Breast epithelium (tissue), 4 donors: Measurements from ENCODE around the gene TSPAN7. TPM values are rescaled to one million over a fixed set of nuclear protein-coding genes. Genes with fewer than 3 reads are reported as not detected.

Experiments
- DNase-seq, 2 donors: peaks; one replicate each; pipeline ENCODE4 v3.0.0-alpha.2; 2019; ENCODE audit warnings: low spot score in 2 of 2
- H3K27ac ChIP-seq, 2 donors: fragments of 200-600 bp; sonication (generic) in 1 of 2; one replicate each; pipeline ENCODE4 v1.5.1; 2016 to 2019; ENCODE audit warnings: mild to moderate bottlenecking in 1 of 2
- H3K27me3 ChIP-seq, 2 donors: fragments of 200-600 bp; sonication (generic) in 1 of 2; one replicate each; pipeline versions ENCODE4 v1.5.1 to v1.6.0; 2017 to 2019; ENCODE audit warnings: control low read depth in 1 of 2, mild to moderate bottlenecking in 1 of 2
- H3K36me3 ChIP-seq: fragments of 200-600 bp; one replicate; pipeline ENCODE4 v1.5.1; 2019
- H3K4me1 ChIP-seq, 2 donors: fragments of 200-600 bp; sonication (generic); one replicate each; pipeline ENCODE4 v1.5.1; 2016 to 2019; ENCODE audit warnings: control low read depth in 1 of 2
- H3K4me3 ChIP-seq, 3 donors: fragments of 200-600 bp; sonication (generic); 1 replicate in 2 of 3; 2 replicates in 1 of 3; pipeline ENCODE4 v1.5.1; 2016 to 2019; ENCODE audit warnings: mild to moderate bottlenecking in 3 of 3, moderate library complexity in 2 of 3
- H3K9me3 ChIP-seq, 2 donors: fragments of 200-600 bp; sonication (generic) in 1 of 2; one replicate each; pipeline ENCODE4 v1.5.1; 2016 to 2019; ENCODE audit warnings: control low read depth in 1 of 2
- POLR2A ChIP-seq: fragments of 450-650 bp; IDR thresholded peaks from one replicate; pipeline ENCODE4 v1.6.1; 2016; ENCODE audit warnings: antibody characterized with exemption, mild to moderate bottlenecking, moderate library complexity
- POLR2AphosphoS5 ChIP-seq, 3 donors: sonication (generic); formaldehyde crosslinking; IDR thresholded peaks; one replicate each; pipeline ENCODE4 v1.6.1; 2017; ENCODE audit warnings: antibody characterized with exemption in 3 of 3
- intact Hi-C: fragments of 100-400 bp; cut with DNase I; formaldehyde crosslinking; loops from one replicate; pipeline ENCODE4 v1.15.1; 2023; ENCODE audit warnings: low total_unique reads
- total RNA-seq, 3 donors: library from RNA; depleted of rRNA; stranded (reverse); fragments of >200 nt; gene quantifications; one replicate each; pipeline ENCODE4 v1.1.0, GENCODE V29; 2016
- TF ChIP-seq, protein P1 (sequence below), 3 donors: fragments of 450-650 bp; IDR thresholded peaks; one replicate each; pipeline ENCODE4 v1.5.1; 2016 to 2017; ENCODE audit warnings: antibody characterized with exemption in 3 of 3, mild to moderate bottlenecking in 3 of 3, moderate library complexity in 3 of 3

TSPAN7 gene
- total RNA-seq, 3 donors from 2014 or later: 15.5 to 26.9 (median 25.9) TPM

DNA sequence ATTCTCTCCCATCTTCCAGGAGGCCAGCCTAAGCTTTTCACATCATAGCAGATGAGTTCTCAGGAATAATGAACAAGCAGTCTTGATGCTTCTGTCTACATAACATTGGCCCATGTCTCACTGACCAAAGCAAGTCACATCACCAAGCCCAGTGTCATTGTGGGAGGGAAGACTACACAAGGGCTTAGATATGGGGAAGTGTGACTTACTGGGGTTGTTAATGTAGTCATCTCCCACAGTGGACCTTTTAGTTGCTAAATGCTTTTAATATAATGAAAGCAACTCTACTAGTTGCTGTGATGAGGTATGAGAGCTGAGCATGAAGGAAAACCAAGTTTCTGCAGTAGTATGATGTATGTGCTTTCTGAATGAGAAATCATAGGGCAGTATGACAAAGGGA, 40.5 kb downstream of the TSPAN7 start:
- Histone ChIP-seq H3K27me3 (peaks cover 0 to 45% of the 10 kb centered on the region in 2 donors), H3K27ac (no peak overlapping the region), H3K4me1 (no peaks in the 10 kb centered on the region), H3K4me3 (no peak overlapping the region), H3K9me3 (no peaks in the 10 kb centered on the region), H3K36me3 (no peaks in the 10 kb centered on the region)
- intact Hi-C loops: no loop called here
- TF ChIP-seq POLR2A (no peak), POLR2AphosphoS5 (IDR thresholded peaks at IDR 0.05) (no peak)
- TF ChIP-seq, protein P1, sequence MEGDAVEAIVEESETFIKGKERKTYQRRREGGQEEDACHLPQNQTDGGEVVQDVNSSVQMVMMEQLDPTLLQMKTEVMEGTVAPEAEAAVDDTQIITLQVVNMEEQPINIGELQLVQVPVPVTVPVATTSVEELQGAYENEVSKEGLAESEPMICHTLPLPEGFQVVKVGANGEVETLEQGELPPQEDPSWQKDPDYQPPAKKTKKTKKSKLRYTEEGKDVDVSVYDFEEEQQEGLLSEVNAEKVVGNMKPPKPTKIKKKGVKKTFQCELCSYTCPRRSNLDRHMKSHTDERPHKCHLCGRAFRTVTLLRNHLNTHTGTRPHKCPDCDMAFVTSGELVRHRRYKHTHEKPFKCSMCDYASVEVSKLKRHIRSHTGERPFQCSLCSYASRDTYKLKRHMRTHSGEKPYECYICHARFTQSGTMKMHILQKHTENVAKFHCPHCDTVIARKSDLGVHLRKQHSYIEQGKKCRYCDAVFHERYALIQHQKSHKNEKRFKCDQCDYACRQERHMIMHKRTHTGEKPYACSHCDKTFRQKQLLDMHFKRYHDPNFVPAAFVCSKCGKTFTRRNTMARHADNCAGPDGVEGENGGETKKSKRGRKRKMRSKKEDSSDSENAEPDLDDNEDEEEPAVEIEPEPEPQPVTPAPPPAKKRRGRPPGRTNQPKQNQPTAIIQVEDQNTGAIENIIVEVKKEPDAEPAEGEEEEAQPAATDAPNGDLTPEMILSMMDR (IDR thresholded peaks at IDR 0.05): no peak
- no peak for DNase-seq

DNA sequence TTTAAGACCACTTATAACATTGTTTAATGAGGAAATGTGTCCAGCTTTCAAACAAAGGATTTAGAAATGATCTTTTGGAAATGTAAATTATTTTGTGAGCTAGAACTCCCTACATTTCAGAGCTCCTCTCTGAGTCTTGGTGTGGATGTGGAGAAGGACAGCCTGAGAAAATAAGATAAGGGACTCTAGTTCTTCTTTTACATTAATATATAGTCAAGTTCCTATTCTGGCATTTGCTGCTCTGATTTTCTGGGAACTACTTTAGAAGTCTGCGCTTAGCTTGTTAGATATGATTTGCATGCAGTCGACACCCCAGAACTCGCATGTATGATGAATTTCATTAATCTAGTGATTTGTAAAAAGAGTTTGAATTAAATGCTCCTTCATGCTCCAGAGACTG, 45.5 kb downstream of the TSPAN7 start:
- Histone ChIP-seq H3K36me3 (no peaks in the 10 kb centered on the region), H3K27ac (no peak overlapping the region), H3K4me3 (no peak overlapping the region), H3K9me3 (no peaks in the 10 kb centered on the region), H3K27me3 (peaks cover 0 to 35% of the 10 kb centered on the region in 2 donors), H3K4me1 (no peaks in the 10 kb centered on the region)
- TF ChIP-seq POLR2A: no peak
- TF ChIP-seq, protein P1 (IDR thresholded peaks at IDR 0.05): no peak
- TF ChIP-seq POLR2AphosphoS5 (IDR thresholded peaks at IDR 0.05): no peak
- no peak for DNase-seq
- intact Hi-C loops: no loop called here

DNA sequence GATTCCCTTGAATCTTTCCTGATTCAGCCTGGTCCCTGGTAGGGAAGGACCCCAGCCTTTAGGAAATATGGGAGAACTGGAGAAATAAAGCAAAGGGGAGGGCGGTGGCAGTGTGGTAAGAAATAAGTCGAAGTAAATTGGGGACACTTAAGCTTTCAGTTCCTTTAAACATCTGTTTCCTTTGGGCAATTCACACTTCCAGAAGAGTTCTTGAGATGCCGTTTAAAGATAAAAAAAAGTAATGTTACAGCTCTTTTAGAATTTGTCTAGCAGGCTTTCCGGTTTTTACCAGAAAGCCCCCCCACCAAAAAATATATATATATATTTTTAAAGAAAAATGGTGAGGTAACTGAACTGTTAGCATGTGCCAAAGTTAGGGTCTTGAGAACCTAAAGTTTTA, 46.6 kb downstream of the TSPAN7 start:
- Histone ChIP-seq H3K27ac (no peak overlapping the region), H3K4me3 (no peak overlapping the region), H3K4me1 (no peaks in the 10 kb centered on the region), H3K27me3 (peaks cover 0 to 31% of the 10 kb centered on the region in 2 donors), H3K36me3 (no peaks in the 10 kb centered on the region), H3K9me3 (no peaks in the 10 kb centered on the region)
- TF ChIP-seq POLR2A: no peak
- no peak for TF ChIP-seq POLR2AphosphoS5 (IDR thresholded peaks at IDR 0.05)
- TF ChIP-seq, protein P1 (IDR thresholded peaks at IDR 0.05): no peak
- no peak for DNase-seq
- intact Hi-C loops: no loop called here

DNA sequence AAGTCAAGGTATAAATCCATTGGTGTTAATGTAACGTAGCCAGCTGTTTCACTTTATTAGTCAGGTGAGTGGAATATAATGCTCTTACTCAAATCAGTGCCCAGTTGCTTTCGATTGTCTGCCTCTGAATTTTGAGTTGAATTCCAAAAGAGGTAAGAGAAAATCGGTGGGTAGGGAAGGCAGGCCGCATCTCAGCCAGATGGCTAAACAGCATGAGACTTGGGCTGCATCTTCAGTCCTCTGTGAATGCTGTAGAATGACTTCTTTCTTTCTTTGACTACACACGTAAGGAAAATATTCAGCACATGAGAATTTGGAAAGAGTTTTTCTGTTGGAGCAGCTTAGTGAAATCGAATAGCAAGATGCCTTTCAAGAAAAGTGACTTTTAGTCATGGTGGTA, 49.5 kb downstream of the TSPAN7 start:
- H3K4me3 ChIP-seq: no peak overlapping the region
- peaks cover 0 to 47% of the 10 kb centered on the region in 2 donors for H3K27me3 ChIP-seq
- no peaks in the 10 kb centered on the region for H3K36me3 ChIP-seq
- TF ChIP-seq POLR2AphosphoS5 (IDR thresholded peaks at IDR 0.05) (no peak), POLR2A (no peak)
- TF ChIP-seq, protein P1 (IDR thresholded peaks at IDR 0.05): no peak
- H3K4me1 ChIP-seq: no peaks in the 10 kb centered on the region
- intact Hi-C loops: no loop called here
- no peak for DNase-seq
- H3K9me3 ChIP-seq: no peaks in the 10 kb centered on the region
- no peak overlapping the region for H3K27ac ChIP-seq

- no peaks in the 10 kb centered on the region for H3K4me1 ChIP-seq
- no peaks in the 10 kb centered on the region for H3K36me3 ChIP-seq
- TF ChIP-seq, protein P1 (IDR thresholded peaks at IDR 0.05): no peak
- no peak for TF ChIP-seq POLR2AphosphoS5 (IDR thresholded peaks at IDR 0.05)
- TF ChIP-seq POLR2A: no peak
- DNase-seq: no peak
- no peak overlapping the region for H3K4me3 ChIP-seq
- H3K27me3 ChIP-seq: peaks cover 0 to 53% of the 10 kb centered on the region in 2 donors
- H3K27ac ChIP-seq: no peak overlapping the region
- intact Hi-C loops: no loop called here
- no peaks in the 10 kb centered on the region for H3K9me3 ChIP-seq
These were observed 50.9 kb downstream of the TSPAN7 start for GRCh38 chrX:38612281-38612680.
